ENCODE results near the gene IFITM5.
"Not testable (repeated sequence)": the region's sequence is repeated elsewhere in the genome, so short reads cannot be mapped to it uniquely, and the experiment has no call there.

Gene IFITM5

DNA sequence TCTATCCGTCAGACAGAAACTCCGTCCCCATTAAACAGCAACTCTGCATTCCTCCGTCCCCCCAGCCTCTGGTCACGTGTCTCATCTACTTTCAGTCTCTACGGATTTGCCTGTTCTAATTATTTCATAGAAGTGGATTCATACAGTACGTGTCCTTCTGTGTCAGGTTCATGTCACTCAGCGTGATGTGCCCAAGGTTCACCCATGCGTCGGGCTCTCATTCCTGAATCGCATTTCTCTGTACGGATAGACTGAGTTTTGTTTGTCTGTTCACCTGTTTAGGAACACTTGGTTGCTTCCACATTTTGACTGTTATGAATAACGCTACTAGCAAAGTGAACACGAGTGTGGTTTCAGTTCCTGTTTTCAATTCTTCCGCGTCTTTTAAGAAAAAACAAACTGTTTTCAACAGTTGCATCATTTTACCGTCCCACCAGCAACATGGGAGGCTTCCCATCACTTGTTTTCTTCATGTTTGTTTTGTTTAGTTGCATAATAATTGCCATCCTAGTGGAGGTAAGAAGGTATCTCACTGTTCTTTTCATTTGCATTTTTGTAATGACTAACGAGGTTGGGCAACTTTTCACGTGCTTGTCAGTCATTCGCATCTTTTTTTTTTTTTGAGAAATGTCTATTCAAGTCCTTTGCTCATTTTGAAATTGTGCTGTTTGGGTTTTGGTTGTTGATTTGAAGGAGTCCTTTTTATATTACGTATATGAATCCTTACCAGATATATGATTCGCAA is 30.0 kb downstream of the IFITM5 start:
- in situ Hi-C loops (cut with MboI; ENCODE audit: low sequenced_read_pairs), result no loop called here

DNA sequence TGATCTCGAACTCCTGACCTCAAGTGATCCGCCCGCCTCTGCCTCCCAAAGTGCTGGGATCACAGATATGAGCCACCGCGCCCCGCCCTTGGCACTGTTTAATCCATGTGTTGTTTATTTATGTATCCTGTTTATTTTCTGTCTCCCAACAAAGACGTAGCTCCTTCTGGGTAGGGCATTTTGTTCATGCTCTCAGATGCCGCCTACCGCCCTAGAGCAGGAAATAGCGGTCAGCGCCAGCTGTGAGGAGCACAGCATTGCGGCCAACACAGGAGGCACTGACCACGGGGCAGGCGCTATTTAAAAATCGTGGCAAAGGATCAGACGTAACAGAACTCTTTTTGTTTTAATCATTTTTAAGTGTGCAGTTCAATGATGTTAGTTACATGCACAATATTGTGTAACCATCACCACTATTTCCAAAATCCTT is 30.6 kb downstream of the IFITM5 start:
- in situ Hi-C loops (cut with MboI; ENCODE audit: low sequenced_read_pairs), result not testable (repeated sequence)

DNA sequence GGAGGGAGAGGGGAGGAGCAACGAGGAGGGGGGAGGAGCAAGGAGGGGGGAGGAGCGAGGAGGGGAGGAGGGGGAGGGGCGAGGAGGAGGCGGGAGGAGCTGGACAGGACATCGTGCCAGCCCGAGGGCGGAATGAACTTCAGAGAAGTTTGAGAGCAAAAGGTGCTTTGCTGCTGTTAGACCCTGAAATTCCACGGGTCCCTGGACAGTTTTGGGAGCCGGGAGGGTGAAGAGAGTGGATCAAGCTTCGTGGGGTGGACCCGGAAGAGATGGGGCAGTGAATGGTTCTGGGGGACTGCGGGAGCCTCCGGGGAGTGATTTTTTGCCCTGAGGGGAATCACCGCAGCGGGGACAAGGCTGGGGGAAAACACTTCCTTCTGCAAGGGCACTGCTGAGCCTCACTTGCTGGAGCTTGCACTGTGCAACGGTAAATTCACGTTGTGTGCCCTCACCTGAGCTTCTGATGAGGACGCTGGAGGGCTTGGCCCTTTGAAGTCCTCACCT is 31.8 kb downstream of the IFITM5 start:
- in situ Hi-C loops (cut with MboI; ENCODE audit: low sequenced_read_pairs), result no loop called here

DNA sequence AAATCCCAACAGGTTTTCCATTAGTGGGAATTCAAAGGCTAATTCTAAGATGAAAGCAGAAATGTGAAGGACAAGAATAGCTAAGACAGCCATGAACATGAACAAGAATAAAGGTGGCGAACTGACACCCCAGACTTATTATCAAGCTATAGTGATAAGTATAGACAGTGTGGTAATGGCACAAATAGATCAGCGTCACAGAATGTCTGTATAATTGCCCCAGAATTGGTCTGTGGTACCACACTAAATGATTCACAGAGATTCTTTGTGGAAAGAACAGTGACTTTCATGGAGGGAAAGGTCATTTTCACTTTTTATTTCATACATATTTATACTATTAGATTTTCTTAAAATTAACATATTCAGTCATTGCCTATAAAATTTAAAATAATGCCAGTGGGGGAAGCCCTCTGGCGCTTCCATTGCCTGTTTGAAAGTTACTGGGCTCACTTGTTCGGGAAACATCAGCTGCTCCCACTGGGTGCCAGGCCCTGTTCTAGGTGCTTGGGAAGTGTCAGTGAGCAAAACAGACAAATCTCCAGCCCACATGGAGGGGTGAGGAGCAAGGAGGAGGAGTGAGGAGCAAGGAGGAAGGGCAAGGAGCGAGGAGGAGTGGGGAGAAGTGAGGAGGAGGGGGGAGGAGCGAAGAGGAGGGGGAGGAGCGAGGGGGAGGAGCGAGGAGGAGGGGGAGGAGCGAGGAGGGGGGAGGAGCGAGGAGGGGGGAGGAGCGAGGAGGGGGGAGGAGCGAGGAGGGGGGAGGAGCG is 32.5 kb downstream of the IFITM5 start:
- in situ Hi-C loops (cut with MboI; ENCODE audit: low sequenced_read_pairs), result no loop called here

DNA sequence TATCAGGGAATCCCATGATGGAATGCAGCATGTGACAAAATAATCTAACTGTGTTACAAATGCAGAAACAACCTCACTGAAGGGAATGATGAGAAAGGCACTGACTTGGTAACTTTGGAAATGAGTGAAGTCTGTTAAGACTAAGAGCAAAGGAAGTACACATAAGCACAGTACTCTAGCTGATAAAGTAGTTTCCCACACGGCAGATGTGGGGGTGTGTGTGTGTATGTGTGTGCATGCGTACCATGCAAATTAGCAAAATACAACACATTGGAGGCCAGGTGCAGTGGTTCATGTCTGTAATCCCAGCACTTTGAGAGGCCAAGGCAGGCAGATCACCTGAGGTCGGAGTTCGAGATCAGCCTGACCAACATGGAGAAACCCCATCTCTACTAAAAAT is 37.7 kb downstream of the IFITM5 start:
- in situ Hi-C loops (cut with MboI; ENCODE audit: low sequenced_read_pairs), result no loop called here

DNA sequence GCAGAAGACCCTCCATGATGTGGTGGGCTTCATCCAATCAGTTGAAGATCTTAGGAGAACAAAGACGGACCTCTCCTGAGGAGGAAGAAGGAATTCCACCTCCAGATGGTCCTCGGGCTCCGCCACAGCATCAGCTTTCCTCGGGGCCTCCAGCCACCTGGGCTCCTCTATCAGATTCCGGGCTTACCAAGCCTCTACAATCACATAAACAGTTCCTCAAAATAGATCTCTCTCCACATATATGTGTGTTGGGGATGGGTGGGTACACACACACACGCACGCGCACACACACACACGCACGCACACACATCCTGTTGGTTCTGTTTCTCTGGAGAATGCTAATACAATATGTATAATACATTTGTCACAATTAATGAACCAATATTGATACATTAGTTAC is 39.9 kb downstream of the IFITM5 start:
- in situ Hi-C loops (cut with MboI; ENCODE audit: low sequenced_read_pairs), result no loop called here

DNA sequence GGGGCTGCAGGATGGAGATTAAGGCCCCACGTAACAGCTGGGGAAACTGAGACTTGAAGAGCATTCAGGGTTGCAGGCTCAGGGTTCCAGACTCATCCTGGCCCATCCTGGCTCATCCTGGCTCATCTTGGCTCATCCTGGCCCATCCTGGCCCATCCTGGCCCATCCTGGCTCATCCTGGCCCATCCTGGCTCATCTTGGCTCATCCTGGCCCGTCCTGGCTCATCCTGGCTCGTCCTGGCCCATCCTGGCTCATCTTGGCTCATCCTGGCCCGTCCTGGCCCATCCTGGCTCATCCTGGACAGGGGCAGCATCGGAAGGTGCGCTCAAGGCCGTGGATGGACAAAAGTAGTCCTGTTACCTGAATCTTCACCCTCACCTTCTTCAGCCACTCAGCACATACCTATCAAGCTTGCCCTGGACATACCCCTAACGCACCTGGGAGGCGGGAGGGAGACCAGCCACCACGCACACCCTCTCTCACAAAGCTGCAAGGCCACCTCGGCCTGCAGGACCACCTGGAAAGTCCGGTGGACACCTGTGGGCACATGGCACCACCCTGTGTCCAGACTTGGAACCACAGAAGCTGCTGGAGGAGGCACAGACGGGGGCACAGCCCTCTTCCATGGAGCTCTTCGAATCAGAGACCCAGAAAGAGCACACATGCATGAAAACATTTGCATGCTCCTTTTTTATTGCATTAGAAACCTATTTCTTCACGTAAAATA is 41.4 kb downstream of the IFITM5 start:
- in situ Hi-C loops (cut with MboI; ENCODE audit: low sequenced_read_pairs), result no loop called here

DNA sequence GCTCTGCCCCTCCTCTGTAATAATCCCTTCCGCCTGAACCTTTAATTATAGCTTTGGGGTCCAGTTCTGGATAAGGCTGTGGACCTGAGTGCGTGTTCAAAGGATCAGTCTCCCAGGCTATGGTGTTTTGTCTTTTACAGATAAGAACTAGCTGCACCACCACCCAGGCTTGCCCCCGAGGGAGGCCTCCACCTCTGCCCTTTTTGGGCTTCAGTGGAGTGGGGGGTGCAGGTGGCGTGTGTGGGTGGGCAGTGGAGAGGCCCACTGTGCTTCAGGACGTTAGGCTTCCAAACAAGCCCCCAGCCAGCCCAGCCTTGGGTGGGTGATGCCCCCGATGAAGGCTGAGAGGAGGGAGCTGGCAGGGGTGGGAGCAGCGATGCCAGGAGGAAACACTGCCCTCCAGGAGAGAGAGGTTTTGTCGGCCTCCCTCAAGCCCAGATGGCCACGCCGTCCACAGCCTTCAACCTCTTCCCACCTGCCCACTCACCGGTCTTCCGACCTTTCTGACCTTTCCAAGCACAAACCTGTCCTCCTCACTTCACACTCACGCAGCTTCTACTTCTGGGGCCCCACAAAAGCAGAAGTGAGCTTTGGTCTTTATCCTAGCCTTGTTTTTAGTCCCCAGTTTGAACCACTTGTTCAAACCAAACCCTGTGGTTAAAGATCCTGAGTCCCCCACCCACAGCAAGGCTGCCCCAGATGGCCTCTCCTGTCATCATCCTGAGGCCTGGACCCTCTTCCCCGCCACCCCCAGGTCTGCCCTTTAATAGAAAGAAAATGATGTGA is 42.2 kb downstream of the IFITM5 start:
- in situ Hi-C loops (cut with MboI; ENCODE audit: low sequenced_read_pairs), result no loop called here

DNA sequence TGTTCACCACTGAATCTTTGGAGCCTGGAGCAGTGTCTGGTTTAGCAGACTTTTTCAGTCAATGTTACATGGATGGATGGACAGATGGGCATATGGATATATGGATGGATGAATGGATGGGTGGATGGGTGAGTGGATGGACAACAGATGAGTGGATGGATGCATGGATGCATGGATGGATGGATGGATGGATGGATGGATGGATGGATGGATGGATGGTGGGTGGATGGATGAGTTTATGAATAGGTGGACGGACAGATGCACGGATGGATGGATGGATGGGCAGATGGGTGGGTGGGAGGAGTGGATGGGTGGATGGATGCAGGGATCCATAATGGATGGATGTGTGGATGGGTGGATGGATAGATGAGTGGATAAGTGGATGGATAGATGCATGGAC is 43.5 kb downstream of the IFITM5 start:
- in situ Hi-C loops (cut with MboI; ENCODE audit: low sequenced_read_pairs), result no loop called here

DNA sequence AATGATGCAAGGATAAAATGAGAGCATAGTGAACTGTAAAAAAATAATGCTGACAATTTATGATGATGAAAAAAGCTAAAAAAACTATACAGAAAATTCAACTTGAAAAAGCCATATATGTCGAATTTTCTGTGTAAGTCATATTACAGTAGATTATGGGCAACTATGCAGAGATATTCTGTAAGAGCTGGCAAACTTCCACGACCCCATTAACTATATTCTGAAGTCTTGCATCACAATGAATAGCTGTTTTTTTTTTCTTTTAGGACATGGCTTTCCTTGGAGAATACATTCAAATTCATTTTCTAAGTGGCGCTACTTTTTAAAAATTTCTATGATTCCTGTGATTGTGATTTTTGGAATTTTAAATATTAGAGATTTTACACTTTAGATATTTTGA is 44.1 kb downstream of the IFITM5 start:
- in situ Hi-C loops (cut with MboI; ENCODE audit: low sequenced_read_pairs), result no loop called here

DNA sequence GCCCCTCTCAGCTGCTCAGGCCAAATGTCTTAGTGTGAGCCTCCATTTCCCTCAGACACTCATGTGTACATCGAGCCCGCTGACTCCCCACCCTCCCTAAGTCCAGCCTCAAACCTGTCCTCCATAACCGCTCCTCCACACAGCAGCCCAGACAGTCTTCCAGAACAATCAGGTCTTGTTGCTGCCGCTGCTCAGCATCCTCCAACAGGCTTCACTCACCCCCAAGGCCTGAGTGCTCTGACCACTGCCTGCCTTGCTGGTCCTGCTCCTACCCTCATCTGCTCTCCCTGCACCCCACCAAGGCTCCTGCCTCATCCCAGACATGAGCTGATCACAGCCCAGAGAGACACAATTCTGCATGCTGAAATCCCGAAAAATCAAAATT is 45.4 kb downstream of the IFITM5 start:
- in situ Hi-C loops (cut with MboI; ENCODE audit: low sequenced_read_pairs), result no loop called here

DNA sequence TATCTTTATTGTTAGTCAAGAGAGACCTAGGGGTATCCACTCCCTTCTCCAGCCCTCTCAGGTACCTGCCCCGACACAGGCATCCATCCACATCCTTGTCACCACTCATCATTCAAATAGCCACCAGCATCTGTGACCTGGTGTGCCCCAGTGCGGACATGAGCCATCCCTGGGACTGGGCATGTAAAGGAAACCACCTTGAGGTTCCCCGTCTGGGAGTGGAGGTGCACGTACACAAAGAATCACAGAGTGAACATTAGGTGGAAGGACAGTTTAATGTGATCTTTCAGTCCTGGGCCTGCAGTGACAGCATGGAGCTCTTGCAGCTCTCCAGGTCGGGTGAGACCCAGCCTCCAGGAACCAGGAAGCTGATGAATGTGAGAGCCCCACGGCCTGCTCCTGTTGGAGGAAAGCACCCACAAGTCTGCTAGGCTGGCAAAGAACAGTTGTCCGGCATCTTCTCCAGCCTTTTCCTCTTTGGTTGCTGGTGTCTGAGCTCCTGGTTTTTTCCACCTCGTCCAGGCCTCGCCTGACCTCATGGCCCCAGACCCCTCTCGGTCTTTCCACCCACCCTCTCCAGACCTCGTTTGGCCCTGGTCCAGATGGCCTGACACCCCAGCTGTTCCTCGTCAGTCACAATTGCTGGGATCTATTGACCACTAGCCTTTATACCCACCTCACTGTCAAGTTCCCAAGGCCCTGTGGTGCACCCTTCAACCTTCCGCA is 46.0 kb downstream of the IFITM5 start:
- in situ Hi-C loops (cut with MboI; ENCODE audit: low sequenced_read_pairs), result no loop called here

DNA sequence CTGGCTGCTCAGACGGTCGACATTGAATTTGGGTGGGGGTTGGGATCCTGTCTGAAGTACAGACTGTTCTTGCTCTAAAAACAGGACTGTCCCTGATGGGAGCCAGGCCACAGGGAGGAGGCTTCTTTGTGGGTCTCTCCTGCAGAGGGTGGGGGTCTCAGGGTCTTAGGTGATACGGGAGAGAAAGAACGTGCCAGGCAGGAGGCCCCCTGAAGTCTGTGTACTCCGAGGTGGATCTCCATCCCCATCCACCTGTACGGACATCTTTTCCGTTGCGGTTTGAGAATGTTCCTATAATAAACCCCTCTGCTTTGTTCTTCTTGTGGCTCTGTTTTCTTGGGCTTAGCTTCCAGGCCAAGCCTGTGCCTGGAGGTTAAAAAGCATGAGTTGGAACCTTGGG is 46.7 kb downstream of the IFITM5 start:
- in situ Hi-C loops (cut with MboI; ENCODE audit: low sequenced_read_pairs), result no loop called here

DNA sequence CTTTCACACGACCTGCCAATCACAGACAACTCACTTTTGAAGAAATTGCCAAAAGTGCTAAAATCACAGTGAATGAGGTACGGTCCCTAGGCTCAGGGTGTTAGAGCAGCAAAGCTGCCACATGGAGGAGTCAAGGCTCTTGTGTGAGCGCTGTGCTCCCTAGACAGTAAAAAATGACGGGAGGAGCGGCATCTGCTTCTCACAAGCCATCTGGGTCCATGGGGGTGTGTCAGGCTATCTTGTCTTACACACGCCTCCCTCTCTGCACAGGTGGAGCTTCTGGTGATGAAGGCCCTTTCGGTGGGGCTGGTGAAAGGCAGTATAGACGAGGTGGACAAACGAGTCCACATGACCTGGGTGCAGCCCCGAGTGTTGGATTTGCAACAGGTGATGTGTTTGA is 47.8 kb downstream of the IFITM5 start:
- in situ Hi-C loops (cut with MboI; ENCODE audit: low sequenced_read_pairs), result no loop called here

DNA sequence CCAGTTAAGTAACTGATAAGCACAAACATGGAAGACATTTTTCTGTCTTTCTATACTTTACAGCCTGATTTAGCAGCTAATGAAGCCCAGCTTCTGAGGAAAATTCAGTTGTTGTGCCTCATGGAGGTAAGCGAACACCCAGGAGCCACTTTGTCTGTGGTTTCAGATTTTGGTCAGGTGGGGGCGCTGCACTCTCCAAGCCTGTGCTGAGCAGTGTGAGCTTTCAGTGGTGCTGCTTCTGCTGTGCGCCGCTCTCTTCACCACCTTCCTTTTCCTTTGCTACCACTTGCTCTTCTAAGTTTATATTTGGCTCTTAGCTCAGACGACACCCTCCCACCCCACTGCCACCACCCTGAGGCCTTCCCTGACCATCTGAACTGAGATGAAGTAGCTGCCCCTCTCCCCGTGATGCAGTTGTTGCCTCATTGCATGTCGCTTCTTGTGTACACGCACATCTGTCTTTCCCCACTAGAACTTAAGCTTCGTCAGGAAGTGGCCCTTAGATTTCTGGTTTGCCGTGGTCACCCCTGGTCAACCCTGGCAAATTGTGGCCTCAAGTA is 48.5 kb downstream of the IFITM5 start:
- in situ Hi-C loops (cut with MboI; ENCODE audit: low sequenced_read_pairs), result no loop called here

DNA sequence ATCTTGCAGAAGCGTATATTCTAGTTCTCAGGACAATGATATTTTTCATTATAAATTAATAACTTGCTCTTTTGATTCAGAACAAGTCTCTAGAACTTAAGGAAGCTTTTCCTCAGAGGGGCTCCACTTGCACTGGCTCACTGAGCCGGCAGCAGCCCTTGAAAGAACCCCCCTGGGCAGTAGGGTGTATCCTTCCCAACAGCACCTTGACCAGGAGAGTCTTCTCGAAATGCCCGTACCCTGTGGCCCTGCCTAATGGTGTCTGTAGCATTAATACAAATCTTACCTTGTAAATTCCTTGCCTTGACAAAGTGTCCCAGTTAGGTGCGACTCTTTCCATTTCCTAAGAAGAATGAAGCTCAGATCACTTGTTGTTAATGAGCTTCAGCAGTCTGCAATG is 49.1 kb downstream of the IFITM5 start:
- in situ Hi-C loops (cut with MboI; ENCODE audit: low sequenced_read_pairs), result no loop called here

DNA sequence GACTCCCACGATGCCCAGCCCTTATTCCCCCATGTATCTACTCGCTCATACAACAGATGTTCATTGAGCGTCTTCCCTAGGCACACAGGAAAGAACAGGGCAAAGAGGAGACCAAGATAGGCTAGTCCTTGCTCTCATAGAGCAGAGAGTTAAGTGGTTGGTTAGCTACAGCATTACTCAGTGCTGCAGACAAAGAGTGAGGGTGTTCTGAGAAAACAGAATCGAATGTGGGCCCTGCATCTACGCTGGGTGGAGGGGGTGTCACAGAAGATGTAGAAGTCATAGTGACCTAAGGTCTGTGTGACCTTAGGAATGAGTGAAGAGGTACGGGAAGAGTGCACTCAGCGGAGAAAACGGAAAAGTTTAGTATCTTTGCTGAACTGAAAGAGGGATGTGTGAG is 50.3 kb downstream of the IFITM5 start:
- in situ Hi-C loops (cut with MboI; ENCODE audit: low sequenced_read_pairs), result no loop called here

Data from hTERT RPE-1 (cell line).